Activated T-helper 9 cell treated with anti-CD3 and anti-CD28 coated beads, Interleukin-2, amount 50 U/mL, for 16 hours (primary cell): Measurements from ENCODE around the gene GDF9.

Experiments used
- DNase-seq: peaks from one replicate; pipeline ENCODE4 v3.0.0-alpha.2; 2020; ENCODE audit warnings: low read depth

The GDF9 gene

GRCh38 chr5:132834057-132834456 lies 32.2 kb downstream of the GDF9 start:
- no peak for DNase-seq

DNA sequence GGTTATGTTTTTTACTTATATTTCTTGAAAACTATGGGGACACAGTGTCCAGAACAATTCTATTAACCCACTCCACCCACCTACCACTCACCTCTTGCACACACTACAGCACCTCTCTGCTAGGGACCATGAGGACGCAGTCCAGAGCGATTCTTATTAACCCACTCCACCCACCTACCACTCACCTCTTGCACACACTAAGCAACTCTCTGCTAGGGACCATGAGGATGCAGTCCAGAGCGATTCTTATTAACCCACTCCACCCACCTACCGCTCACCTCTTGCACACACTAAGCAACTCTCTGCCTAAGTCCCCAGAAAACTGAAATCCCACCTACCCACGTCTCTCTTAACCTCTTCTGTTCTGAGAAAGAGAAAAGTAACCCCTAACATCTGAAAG lies 33.7 kb downstream of the GDF9 start:
- DNase-seq: no peak

- DNase-seq: no peak
Measured at GRCh38 chr5:132831095-132831860, 35.0 kb downstream of the GDF9 start.

- no peak for DNase-seq
Measured at GRCh38 chr5:132830436-132831094, 35.7 kb downstream of the GDF9 start, which contains the start of gene SHROOM1. TSS of gene SHROOM1 (minus strand) at chr5:132830647. CDS start at chr5:132826140, 4,507 bp downstream.

DNA sequence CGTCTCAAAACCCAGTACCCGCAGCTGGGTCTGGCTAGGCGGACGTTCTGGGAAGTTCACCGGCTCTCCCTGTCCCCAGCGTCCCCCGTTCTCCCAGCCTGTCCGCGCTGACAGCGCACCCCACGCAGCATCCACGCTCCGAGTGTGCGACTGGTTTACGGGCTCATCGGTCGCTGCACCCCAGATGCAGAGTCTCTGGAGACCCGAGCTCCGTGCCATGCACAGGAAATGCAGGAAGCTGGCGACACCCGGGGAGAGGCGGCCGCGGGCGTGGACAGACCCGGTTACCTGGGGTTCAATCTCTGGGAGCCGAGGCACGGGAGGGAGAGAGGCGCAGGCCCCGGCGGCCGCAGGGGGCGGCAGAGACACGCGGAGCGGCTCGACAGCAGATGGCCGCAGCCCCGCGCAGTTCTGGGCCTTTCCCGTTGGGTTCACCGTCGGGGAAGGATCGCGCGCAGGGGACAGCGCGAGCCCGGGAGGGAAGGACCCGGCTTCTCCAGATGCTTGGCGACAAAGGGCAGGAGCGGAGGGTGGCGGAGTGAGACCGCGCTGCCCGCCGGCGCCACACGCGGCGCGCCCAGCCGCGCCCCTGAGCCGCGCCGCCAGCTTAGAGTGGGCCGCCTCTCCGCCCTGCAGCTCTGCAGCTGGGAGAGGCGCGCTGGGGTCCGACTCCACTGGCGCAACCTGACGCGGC lies 36.4 kb downstream of the GDF9 start:
- DNase-seq: peak; percentile 50

DNA sequence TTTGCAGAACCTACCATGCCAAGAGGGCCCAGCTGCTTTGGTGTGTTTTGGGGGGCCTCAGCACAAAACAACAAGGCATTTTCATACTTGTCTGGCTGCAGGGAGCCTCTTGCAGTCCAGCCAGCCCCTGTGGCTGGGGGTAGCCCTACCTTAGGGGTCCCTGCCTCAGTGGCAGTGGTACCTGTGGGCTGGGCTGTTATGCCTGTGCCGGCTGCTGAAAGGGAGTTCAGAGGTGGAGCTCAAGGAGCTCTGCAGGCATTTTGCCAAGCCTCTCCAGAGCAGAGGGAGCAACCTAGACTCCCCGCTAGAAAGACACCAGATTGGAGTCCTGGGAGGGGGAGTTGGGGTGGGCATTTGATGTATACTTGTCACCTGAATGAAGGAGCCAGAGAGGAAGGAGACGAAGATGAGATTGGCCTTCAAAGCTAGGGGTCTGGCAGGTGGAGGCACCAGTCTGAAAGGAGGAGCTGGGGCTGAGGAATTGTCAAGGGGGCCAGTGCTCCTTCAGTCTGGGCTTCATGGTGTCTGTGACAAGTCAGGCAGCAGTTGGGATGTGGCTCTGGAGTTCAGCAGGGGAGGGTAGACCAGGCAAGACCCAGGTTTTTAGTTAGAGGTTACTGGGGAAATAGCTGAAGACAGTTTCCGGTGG lies 37.3 kb downstream of the GDF9 start:
- DNase-seq: no peak

- no peak for DNase-seq
Measured at GRCh38 chr5:132827943-132828673, 38.2 kb downstream of the GDF9 start.

- no peak for DNase-seq
Measured at GRCh38 chr5:132826424-132827082, 39.7 kb downstream of the GDF9 start.

GRCh38 chr5:132825834-132826391 lies 40.4 kb downstream of the GDF9 start:
- no peak for DNase-seq

DNA sequence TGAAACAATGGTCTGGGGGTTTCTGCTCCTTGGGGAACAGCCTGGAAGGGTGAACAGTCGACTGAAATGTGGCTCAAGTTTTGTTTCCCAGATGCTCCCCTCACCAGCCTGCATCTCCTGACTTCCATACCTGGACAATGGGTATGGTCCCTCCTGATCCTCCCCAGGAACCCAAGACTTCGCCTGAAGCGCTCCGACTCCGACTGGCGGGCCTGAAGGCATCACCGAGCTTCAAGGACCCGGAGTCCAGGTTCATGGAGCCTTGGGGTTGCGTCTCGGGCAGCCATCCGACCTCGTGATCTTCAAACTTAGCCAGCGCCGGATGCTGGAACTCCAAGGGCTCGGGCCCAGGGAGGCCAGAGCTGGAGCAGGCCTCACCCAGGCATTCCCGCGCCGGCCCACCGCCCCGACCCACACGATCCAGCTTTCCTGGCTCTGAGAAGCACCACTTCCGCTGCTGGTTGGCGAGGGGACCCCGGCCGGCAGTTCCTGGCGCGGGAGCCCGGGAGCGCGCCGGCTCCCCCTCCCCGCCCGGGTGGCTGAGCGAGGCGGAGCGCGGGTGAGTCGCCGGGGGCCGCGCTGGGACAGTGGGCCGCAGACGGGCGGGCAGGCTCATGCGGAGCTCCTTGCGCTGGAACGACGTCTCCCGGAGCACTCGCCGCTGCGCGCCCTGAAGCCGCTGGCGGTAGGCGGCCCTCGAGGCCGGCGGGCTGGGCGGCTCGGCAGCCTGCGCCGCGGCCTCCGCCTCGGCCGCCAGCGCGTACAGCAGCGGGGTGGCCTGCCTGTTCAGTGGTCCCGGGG lies 41.0 kb downstream of the GDF9 start:
- no peak for DNase-seq

GRCh38 chr5:132824426-132824825 lies 41.8 kb downstream of the GDF9 start:
- no peak for DNase-seq

- no peak for DNase-seq
Measured at GRCh38 chr5:132823481-132824050, 42.7 kb downstream of the GDF9 start.

- no peak for DNase-seq
Measured at GRCh38 chr5:132822650-132823480, 43.4 kb downstream of the GDF9 start.

- DNase-seq: no peak
Measured at GRCh38 chr5:132821791-132822190, 44.5 kb downstream of the GDF9 start.

- no peak for DNase-seq
Measured at GRCh38 chr5:132821350-132821749, 44.9 kb downstream of the GDF9 start.

DNA sequence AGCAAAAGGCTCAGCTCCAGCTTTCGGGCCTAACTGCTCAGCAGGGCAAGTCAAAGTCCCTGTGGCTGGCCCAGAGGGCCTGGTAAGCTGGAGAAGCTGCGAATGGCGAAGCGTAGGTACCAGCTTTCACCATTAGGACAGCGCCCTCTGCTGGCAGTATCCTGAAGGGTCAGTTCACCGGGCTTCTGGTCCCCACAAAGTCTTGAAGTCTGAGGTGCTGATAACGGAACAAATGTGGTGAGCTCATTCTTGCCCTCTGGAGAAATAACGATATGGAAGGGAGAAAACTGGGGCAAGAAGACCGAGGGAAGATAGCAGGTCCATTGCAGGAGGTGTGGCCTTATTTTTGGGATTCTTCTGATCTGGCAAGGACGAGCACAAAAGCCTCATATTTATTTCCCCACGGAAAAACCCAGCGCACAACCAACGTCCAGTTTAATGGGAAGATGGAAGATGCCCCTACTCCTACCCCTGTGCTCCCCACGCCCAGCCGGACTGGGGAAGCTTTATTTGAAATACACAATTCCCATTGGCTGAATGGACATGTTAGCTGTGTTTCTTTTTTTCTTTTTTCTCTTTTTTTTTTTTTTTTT lies 46.0 kb downstream of the GDF9 start:
- peak; percentile 78 for DNase-seq

DNA sequence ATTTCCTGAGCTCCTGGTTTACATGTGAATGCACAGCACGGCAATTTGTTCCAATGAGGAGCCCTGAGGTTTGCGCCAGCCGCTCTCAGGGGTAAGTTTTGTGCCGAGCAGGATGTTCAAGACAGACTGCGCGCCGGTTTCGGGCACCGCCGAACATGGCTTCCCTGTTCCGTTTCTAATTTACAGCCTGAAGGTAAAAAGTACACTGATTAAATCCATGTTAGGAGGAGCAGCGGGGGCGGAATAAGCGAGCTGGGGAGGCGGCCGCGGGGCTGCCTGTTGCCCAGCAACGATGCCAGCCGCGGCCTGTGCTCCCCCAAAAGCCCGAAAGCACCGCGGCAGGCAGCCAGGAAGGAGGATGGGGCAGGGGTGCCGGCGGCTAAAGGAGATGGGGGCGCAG lies 46.8 kb downstream of the GDF9 start:
- DNase-seq: no peak

DNA sequence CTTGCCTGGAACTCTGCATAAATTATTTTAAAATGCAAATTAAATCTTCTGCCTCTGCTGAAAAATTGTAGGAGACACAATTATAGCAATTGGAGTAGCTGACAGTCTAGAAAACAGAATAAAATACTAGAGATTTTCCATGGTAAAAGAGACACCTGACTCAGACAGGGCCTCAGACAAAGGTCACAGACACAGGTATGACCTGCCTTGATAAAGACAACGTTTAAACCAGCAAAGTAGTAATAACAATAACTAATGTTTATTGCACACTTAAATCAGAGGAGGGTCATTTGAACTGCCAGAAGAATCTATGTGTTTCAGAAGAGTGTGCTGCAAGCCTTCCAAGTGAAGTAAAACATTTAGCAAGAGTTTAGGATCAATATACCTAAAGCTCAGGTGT lies 49.3 kb downstream of the GDF9 start:
- DNase-seq: no peak
